Fibroblast of skin of left quadriceps (primary cell): Measurements from ENCODE around the gene TRIM23.
A peak's percentile ranks its signal among the peaks of the same experiment; 100 is the strongest.

Experiments
- DNase-seq, 2 experiments: peaks; one replicate each; pipeline ENCODE4 v3.0.0-alpha.2; 2013; ENCODE audit warnings: low read depth in 2 of 2

The TRIM23 gene

GRCh38 chr5:65566505-65566904, 57.6 kb downstream of the TRIM23 start:
- DNase-seq: no peak

- no peak for DNase-seq
Observed at GRCh38 chr5:65563777-65564176, 60.4 kb downstream of the TRIM23 start.

GRCh38 chr5:65562731-65563701, 61.1 kb downstream of the TRIM23 start, which contains the start of the genes CENPK and PPWD1:
Gene CENPK (minus strand): TSS chr5:65563168. CDS start chr5:65554907, 8,261 bp downstream.
Gene PPWD1 (plus strand): TSS chr5:65563296. CDS start chr5:65563311, 15 bp downstream.
- peak; percentile 85 to 86 for DNase-seq

- DNase-seq: no peak
Observed at GRCh38 chr5:65556718-65557117, 67.4 kb downstream of the TRIM23 start.

GRCh38 chr5:65556181-65556580, 68.0 kb downstream of the TRIM23 start:
- no peak for DNase-seq

GRCh38 chr5:65555287-65555686, 68.8 kb downstream of the TRIM23 start:
- no peak for DNase-seq

- DNase-seq: no peak
Observed at GRCh38 chr5:65553941-65554340, 70.2 kb downstream of the TRIM23 start.

- DNase-seq: no peak
Observed at GRCh38 chr5:65548281-65548680, 75.9 kb downstream of the TRIM23 start.

- DNase-seq: no peak
Observed at GRCh38 chr5:65546141-65546540, 78.0 kb downstream of the TRIM23 start.

- DNase-seq: no peak
Observed at GRCh38 chr5:65544473-65544872, 79.7 kb downstream of the TRIM23 start.

GRCh38 chr5:65539827-65540226, 84.3 kb downstream of the TRIM23 start:
- DNase-seq: no peak
